Activated CD4-positive, alpha-beta T cell treated with anti-CD3 and anti-CD28 coated beads, Interleukin-2, Interleukin-4, amounts not matched to agents 100 ng/mL and 50 ng/mL, durations not matched to agents 16 hours and 8 hours (primary cell): Measurements from ENCODE around the gene SYNE1.
"Not testable (repeated sequence)": the region's sequence is repeated elsewhere in the genome, so short reads cannot be mapped to it uniquely, and the experiment has no call there.

Source experiments
- DNase-seq: peaks from one replicate; pipeline ENCODE4 v3.0.0-alpha.2; 2020; ENCODE audit warnings: low spot score

Gene SYNE1

DNA sequence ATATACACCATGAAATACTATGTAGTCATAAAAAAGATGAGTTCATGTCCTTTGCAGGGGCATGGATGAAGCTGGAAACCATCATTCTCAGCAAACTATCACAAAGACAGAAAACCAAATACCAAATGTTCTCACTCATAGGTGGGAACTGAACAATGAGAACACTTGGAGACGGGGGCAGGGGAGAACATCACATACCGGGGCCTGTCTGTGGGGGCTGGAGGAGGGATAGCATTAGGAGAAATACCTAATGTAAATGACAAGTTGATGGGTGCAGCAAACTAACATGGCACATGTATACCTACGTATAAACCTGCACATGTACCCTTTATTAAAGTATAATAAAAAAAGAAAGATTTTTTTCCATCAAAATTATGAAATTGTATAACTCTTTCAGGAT lies 22.4 kb downstream of the SYNE1 start:
- DNase-seq: not testable (repeated sequence)

GRCh38 chr6:152609125-152609670 lies 28.0 kb downstream of the SYNE1 start:
- no peak for DNase-seq

GRCh38 chr6:152605941-152606340 lies 31.2 kb downstream of the SYNE1 start:
- DNase-seq: no peak

- DNase-seq: no peak
These were observed 31.8 kb downstream of the SYNE1 start for GRCh38 chr6:152605342-152605741.

GRCh38 chr6:152603911-152604310 lies 33.3 kb downstream of the SYNE1 start:
- DNase-seq: no peak

GRCh38 chr6:152600022-152600421 lies 37.1 kb downstream of the SYNE1 start:
- no peak for DNase-seq

- DNase-seq: no peak
These were observed 38.1 kb downstream of the SYNE1 start for GRCh38 chr6:152598901-152599537.

- no peak for DNase-seq
These were observed 38.7 kb downstream of the SYNE1 start for GRCh38 chr6:152598421-152598820.

GRCh38 chr6:152596726-152597125 lies 40.4 kb downstream of the SYNE1 start:
- DNase-seq: no peak

- no peak for DNase-seq
These were observed 41.7 kb downstream of the SYNE1 start for GRCh38 chr6:152595499-152595898.

DNA sequence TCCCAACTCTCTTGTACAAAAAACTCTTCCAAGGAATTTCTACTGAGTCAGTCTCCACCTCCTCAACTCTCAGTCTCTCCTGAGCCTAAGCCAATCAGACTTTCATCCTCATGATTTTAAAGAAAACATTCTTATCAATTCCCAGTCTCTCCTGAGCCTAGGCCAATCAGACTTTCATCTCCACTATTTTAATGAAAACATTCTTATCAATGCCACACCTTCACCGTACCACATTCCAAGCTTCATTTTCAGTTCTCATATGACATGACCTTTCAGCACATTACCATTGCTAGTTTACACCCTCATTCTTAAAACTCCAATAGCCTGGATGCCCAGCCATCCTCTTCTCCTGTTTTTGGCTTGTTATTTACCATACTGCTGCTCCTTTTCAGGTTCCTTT lies 42.5 kb downstream of the SYNE1 start:
- DNase-seq: no peak

GRCh38 chr6:152588456-152588855 lies 48.7 kb downstream of the SYNE1 start:
- DNase-seq: no peak

GRCh38 chr6:152587473-152587872 lies 49.7 kb downstream of the SYNE1 start:
- DNase-seq: no peak

GRCh38 chr6:152585236-152585635 lies 51.9 kb downstream of the SYNE1 start:
- DNase-seq: no peak

GRCh38 chr6:152583888-152584287 lies 53.3 kb downstream of the SYNE1 start:
- no peak for DNase-seq

DNA sequence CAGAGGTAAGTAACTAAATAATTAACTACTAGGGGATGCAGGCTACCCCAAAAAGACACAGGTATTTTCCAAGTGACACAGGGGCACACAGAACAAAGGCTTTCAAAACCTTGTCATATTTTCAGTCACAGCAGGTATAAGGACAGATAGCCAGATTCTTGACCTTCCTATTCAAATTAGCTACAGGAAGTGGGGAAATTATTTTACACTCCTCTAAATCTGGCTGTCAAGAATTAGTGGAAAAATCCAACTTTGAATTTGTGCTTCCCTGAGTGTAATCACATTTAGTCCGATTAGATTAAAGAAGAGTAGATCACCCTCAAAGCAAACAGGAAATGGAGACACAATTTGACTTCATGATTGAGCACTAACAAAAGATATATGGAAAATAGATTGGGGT lies 60.6 kb downstream of the SYNE1 start:
- no peak for DNase-seq

DNA sequence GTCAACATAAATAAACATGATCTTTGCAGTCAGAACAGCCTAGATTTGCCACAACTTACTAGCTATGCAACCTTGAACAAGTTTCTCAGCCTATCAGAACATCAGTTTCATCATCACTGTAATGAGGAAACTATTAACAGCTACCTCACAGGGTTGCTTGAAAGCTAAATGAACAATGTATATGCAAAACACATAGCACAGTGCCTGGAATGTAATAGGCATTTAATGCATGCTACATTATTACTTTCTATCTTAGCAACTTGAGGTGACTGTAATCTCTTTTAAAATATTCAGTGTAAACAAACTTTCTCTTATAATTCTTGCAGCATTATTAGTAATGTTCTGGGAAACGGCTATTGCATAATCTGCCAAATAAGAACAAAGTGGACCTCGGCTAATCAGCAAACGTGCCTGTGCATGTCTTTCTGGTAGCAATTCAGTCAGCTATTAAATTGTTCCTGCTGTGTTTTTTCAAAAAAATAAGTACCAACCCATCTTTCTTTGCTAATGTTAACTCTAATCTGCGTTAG lies 61.5 kb downstream of the SYNE1 start:
- no peak for DNase-seq

DNA sequence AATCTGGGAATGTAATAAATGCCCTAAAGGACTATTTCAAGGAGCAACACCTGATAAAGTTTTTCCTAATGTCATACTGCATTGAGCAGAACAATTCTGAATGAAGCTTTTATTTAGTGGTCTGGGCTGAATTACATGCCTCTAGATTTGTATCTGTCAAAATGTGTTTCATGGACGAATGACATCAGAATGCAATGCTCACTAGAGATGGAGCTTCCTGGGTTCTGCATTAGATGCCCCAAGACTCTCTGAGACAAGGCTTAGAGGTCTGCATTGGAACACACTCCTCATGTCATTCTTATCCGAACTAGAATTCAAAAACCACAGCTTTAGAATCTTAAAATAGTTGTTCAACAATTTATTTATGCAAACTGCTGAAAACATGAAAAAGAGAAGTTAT lies 62.0 kb downstream of the SYNE1 start:
- no peak for DNase-seq

GRCh38 chr6:152573762-152574161 lies 63.4 kb downstream of the SYNE1 start:
- DNase-seq: no peak

DNA sequence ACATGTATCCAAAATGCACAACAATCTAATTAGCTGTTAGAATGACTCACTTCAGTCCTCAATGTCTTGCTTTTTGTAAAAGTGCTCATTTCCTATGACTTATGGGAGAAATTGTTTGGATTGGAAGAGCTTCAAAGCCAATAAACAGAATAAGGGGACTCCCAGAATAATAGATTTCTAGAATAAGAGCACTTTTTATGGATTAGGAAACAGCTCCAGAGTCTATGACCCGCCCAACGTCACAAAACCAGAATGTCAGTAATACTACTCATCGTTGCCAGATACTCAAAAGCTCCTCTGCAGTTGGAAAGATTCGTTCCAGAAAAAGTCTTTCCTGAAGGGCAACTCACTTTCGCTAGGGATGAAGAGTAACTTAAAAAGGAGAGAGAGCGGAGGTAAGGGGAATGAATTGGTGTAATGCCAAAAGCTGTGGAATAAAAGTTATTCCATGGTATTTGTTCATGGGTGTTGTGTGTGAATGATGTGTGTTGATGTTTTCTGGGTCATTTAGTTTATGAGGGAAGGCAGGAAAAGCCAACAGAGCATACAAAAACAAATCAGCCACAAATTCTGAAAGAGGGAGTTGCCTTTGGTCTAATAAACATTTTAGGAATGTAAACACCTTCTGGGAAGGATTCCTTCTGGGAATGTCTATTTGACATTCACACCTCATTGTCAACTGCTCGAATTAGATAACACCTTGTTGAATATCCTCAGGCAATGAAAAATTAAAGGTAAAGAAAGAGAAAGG lies 64.6 kb downstream of the SYNE1 start:
- DNase-seq: no peak

GRCh38 chr6:152571943-152572337 lies 65.2 kb downstream of the SYNE1 start:
- no peak for DNase-seq

DNA sequence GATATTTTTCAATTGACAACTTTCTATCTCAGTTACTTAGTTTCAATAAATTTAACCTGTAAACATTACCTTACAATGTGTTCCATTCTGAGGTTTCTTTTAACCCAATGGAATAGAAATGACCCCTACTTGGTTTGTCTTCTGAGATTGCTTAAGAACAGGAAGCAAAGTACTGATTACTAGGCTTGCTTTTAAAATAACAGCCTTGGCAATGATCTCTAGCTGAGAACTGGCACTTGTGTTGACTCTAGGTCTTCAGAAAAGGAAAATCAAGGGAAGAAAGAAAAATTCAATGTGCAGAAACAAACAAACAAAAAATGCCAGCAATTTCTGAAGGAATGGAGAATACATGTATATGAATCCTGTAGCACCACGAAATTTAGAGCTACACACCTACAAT lies 66.1 kb downstream of the SYNE1 start:
- DNase-seq: no peak

- DNase-seq: no peak
These were observed 70.9 kb downstream of the SYNE1 start for GRCh38 chr6:152566103-152566875.
